ENCODE measurements around the gene HCAR2. TPM values are rescaled to one million over a fixed set of nuclear protein-coding genes. Genes with fewer than 3 reads are reported as not detected.

HCAR2 gene
- total and polyA plus RNA-seq, 2 of the 4 experiments (the other 2 are of a cell fraction) = not detected

GRCh38 chr12:122752464-122753318 lies 49.5 kb upstream of the HCAR2 start, which contains the start of gene DENR:
Gene DENR, plus strand, starts transcription at chr12:122752824. Its CDS starts 878 bp downstream, at chr12:122753702.
- H3K4me2 ChIP-seq (ENCODE audit: low read depth, low read length) = peak within 1 kb of the TSS; percentile 95
- intact Hi-C loops (cut with micrococcal nuclease) = loop anchor here (1.0 to 10.0 kb wide), 3 partner anchors 114 to 358 kb away; partner anchors contain the start of genes KNTC1 and RSRC2
- WGBS, 2 experiments (ENCODE audit: extremely low coverage in 2 of 2, insufficient read length in 1 of 2) = 1% methylated on average over 36 of the region's 73 CpGs; no CpG with 5 or more reads in 1 of the 2 experiments
- no TSS peak for BruUV-seq (replicated peaks)
- H4K91ac ChIP-seq (ENCODE audit: insufficient read depth, low read depth, low read length) = peak within 1 kb of the TSS; percentile 64
- peak within 1 kb of the TSS; percentile 96 for H2AK9ac ChIP-seq (replicated peaks; ENCODE audit: low read depth, low read length, poor library complexity)
- peak within 1 kb of the TSS; percentile 91 for H3K4ac ChIP-seq (ENCODE audit: low read depth, low read length)
- H2AFZ ChIP-seq (replicated peaks; ENCODE audit: low read length, poor library complexity) = peak within 1 kb of the TSS; percentile 95
- H2BK15ac ChIP-seq (ENCODE audit: low read depth, low read length) = no peak within 1 kb of the TSS; the same call in 2 of the 3 replicates
- no peaks in the 10 kb centered on the region for H3K9me3 ChIP-seq (ENCODE audit: control insufficient read depth, insufficient read depth, low read length)
- ATAC-seq (ENCODE audit: low read depth) = peak; percentile 98
- no peaks in the 10 kb centered on the region for H3K27me3 ChIP-seq (ENCODE audit: control insufficient read depth, insufficient read depth, low read length)
- peak within 1 kb of the TSS; percentile 75 for H2BK5ac ChIP-seq (ENCODE audit: low read depth, low read length, poor library complexity, severe bottlenecking)
- H2BK20ac ChIP-seq (ENCODE audit: low read depth, low read length) = peak within 1 kb of the TSS; percentile 35; the same call in 1 of the 2 replicates
- DNase-seq = peak; percentile 98
- peak within 1 kb of the TSS; percentile 95 for H3K23ac ChIP-seq (ENCODE audit: low read depth, low read length)
- peak within 1 kb of the TSS; percentile 97 for H2AK5ac ChIP-seq (ENCODE audit: low read depth, low read length)
- in situ Hi-C loops (cut with MboI; ENCODE audit: low sequenced_read_pairs) = loop anchor here (5.0 kb wide), 1 partner anchor 115 kb away; no protein-coding TSS in a partner anchor
- peaks cover 6% of the 10 kb centered on the region for H3K4me1 ChIP-seq (ENCODE audit: control insufficient read depth, insufficient read depth, low read length)
- peaks cover 9% of the 10 kb centered on the region for H3K36me3 ChIP-seq (ENCODE audit: control insufficient read depth, insufficient read depth, low read length)
- peaks cover 6% of the 10 kb centered on the region; the same call in 1 of the 2 replicates for H3K9me1 ChIP-seq (ENCODE audit: insufficient read depth, low read length)
- H3K79me1 ChIP-seq (ENCODE audit: low read depth in 1 of 2, low read length in 2 of 2) = peaks cover 22 to 34% of the 10 kb centered on the region in 2 experiments
- H4K8ac ChIP-seq (ENCODE audit: low read depth in 2 of 2, low read length in 2 of 2) = peak within 1 kb of the TSS; percentile 57 to 93
- H3K14ac ChIP-seq (replicated peaks; ENCODE audit: low read depth, low read length) = peak within 1 kb of the TSS; percentile 88
- peak within 1 kb of the TSS; percentile 79 for H3K56ac ChIP-seq (ENCODE audit: extremely low read depth, insufficient read depth, low read length)
- peak within 1 kb of the TSS; percentile 99 for H3K9ac ChIP-seq (ENCODE audit: low read depth, low read length)
- peak within 1 kb of the TSS; percentile 62; the same call in 1 of the 2 replicates for H2BK120ac ChIP-seq (ENCODE audit: low read depth, low read length)
- ChIA-PET CTCF (interaction anchor here (0.5 to 1.5 kb wide), 8 partner anchors 15 to 322 kb away, joined by 3 to 12 read pairs (median 3); partner anchors contain the start of gene ZCCHC8), POLR2A (ENCODE audit: unreplicated experiment) (interaction anchor here (0.6 kb wide), 1 partner anchor 11 kb away, joined by 3 read pairs; no protein-coding TSS in a partner anchor)
- H3K18ac ChIP-seq (ENCODE audit: low read depth, low read length) = peak within 1 kb of the TSS; percentile 9; the same call in 1 of the 2 replicates
- peak within 1 kb of the TSS; percentile 62 for H3K4me3 ChIP-seq (ENCODE audit: insufficient read depth, low read depth, low read length)
- peak within 1 kb of the TSS; percentile 26 for H4K5ac ChIP-seq (ENCODE audit: low read depth, low read length)
- peak within 1 kb of the TSS; percentile 83 for H3K27ac ChIP-seq (ENCODE audit: insufficient read depth, low read length)
- dilution Hi-C loops (cut with HindIII; ENCODE audit: low sequenced_read_pairs, unreplicated experiment) = no loop called here
- peaks cover 4% of the 10 kb centered on the region for H4K20me1 ChIP-seq (ENCODE audit: insufficient read depth, low read length)
- no peak for TF ChIP-seq RCOR1 (IDR thresholded peaks at IDR 0.05; ENCODE audit: insufficient replicate concordance, low read length)
- TF ChIP-seq BHLHE40 (IDR thresholded peaks at IDR 0.05; ENCODE audit: low read depth, low read length) = peak; percentile 100
- peak; percentile 96 for TF ChIP-seq RAD21 (IDR thresholded peaks at IDR 0.05; ENCODE audit: low read length)
- TF ChIP-seq MAZ (IDR thresholded peaks at IDR 0.05; ENCODE audit: borderline replicate concordance, low read depth, low read length) = peak; percentile 52; the same call in 1 of the 2 replicates
- peak; percentile 53; the same call in 1 of the 2 replicates for TF ChIP-seq NFE2L2 (IDR thresholded peaks at IDR 0.05; ENCODE audit: low read depth, low read length)
- TF ChIP-seq MXI1 (IDR thresholded peaks at IDR 0.05; ENCODE audit: borderline replicate concordance, low read depth, low read length) = peak; percentile 87; the same call in 1 of the 2 replicates
- peak; percentile 83 for TF ChIP-seq FOS (IDR thresholded peaks at IDR 0.05; ENCODE audit: low read depth, low read length)
- 0 out of 2 replicates have a peak, but pooled peaks have one; percentile 23 for TF ChIP-seq CEBPB (IDR thresholded peaks at IDR 0.05; ENCODE audit: low read depth, low read length)
- peak; percentile 93 for TF ChIP-seq POLR2A (IDR thresholded peaks at IDR 0.05; ENCODE audit: low read depth, low read length)
- TF ChIP-seq, protein P1, sequence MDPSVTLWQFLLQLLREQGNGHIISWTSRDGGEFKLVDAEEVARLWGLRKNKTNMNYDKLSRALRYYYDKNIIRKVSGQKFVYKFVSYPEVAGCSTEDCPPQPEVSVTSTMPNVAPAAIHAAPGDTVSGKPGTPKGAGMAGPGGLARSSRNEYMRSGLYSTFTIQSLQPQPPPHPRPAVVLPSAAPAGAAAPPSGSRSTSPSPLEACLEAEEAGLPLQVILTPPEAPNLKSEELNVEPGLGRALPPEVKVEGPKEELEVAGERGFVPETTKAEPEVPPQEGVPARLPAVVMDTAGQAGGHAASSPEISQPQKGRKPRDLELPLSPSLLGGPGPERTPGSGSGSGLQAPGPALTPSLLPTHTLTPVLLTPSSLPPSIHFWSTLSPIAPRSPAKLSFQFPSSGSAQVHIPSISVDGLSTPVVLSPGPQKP (IDR thresholded peaks at IDR 0.05; ENCODE audit: borderline replicate concordance, low read depth, low read length) = 0 out of 2 replicates have a peak, but pooled peaks have one; percentile 56
- TF ChIP-seq USF2 (IDR thresholded peaks at IDR 0.05; ENCODE audit: low read depth, low read length) = peak; percentile 71
- TF ChIP-seq RFX5 (IDR thresholded peaks at IDR 0.05; ENCODE audit: low read depth, low read length) = no peak
- no peak for TF ChIP-seq MAFK (IDR thresholded peaks at IDR 0.05; ENCODE audit: low read depth, low read length)
- TF ChIP-seq SMC3 (IDR thresholded peaks at IDR 0.05; ENCODE audit: low read depth, low read length) = peak; percentile 99
